HepG2 (cell line): Measurements from ENCODE around the gene MICA. TPM values are rescaled to one million over a fixed set of nuclear protein-coding genes. Genes with fewer than 3 reads are reported as not detected.

ENCODE experiments used
- ATAC-seq: fragments of 200-7000 bp; cut with Tn5 transposase; 3 replicates; pipeline ENCODE4 v1.9.1; 2020; ENCODE audit warnings: mild to moderate bottlenecking, moderate library complexity
- BruUV-seq: library from RNA; stranded (reverse); fragments of 400-500 nt; replicated peaks from 2 replicates; lab custom pipeline; 2021; lab: Mats Ljungman, UMichigan
- CTCF ChIA-PET: fragments of 300-600 bp; formaldehyde crosslinking; extraction: SDS; loops from one replicate; lab custom pipeline; 2021; ENCODE audit warnings: low total read pairs, inconsistent platforms, low intra/inter-chr PET ratio; lab: Yijun Ruan, JAX
- POLR2A ChIA-PET: fragments of 350-600 bp; sonication (Branson Sonifier 250); formaldehyde crosslinking; loops from one replicate; lab custom pipeline; 2020; ENCODE audit warnings: antibody characterized with exemption, inconsistent platforms; lab: Yijun Ruan, JAX
- DNase-seq: peaks from one replicate; pipeline ENCODE4 v3.0.0-alpha.2; 2015; ENCODE audit warnings: low spot score
- FAIRE-seq: peaks from 3 replicates; lab custom pipeline; 2011; peaks lifted over from hg19 to GRCh38; lab: Jason Lieb, UNC
- H2AFZ ChIP-seq: one replicate; pipeline ENCODE4 v1.6.1; 2011; ENCODE audit warnings: low read length, inconsistent platforms
- H3K27ac ChIP-seq: fragments of 300-600 bp; 3 replicates; pipeline ENCODE4 v1.8.0; 2011; ENCODE audit warnings: mixed run types, mild to moderate bottlenecking, mixed read lengths, low read length, inconsistent platforms; ENCODE audit not compliant: insufficient read depth; ENCODE audit errors: extremely low read length
- H3K27me3 ChIP-seq, 2 experiments: fragments of 200-600 bp in 1 of 2; 2 replicates in 1 of 2; 3 replicates in 1 of 2; pipeline versions ENCODE4 v1.6.0 to v1.8.0; 2011; ENCODE audit warnings: low read length in 2 of 2, mild to moderate bottlenecking in 2 of 2, moderate library complexity in 2 of 2, inconsistent platforms in 1 of 2; ENCODE audit not compliant: insufficient read depth in 2 of 2, control insufficient read depth in 1 of 2
- H3K36me3 ChIP-seq, 2 experiments: fragments of 200-600 bp in 1 of 2; replicated peaks in 1 of 2; 2 replicates in 1 of 2; 3 replicates in 1 of 2; pipeline versions ENCODE4 v1.5.1 to v1.8.0; 2011; ENCODE audit warnings: low read length in 2 of 2, inconsistent platforms in 1 of 2; ENCODE audit not compliant: insufficient read depth in 2 of 2, control insufficient read depth in 1 of 2
- H3K4me1 ChIP-seq: 2 replicates; pipeline ENCODE4 v1.5.1; 2012; ENCODE audit warnings: low read length, inconsistent platforms; ENCODE audit not compliant: insufficient read depth
- H3K4me2 ChIP-seq: 2 replicates; pipeline ENCODE4 v1.6.0; 2011; ENCODE audit warnings: low read depth, low read length, inconsistent platforms
- H3K4me3 ChIP-seq, 3 experiments: fragments of 200-600 bp in 1 of 3; sonication (generic), shearing (Covaris generic) in 1 of 3; replicated peaks in 1 of 3; 2 replicates each; pipeline ENCODE4 v1.5.1; 2011 to 2016; ENCODE audit warnings: low read length in 3 of 3, inconsistent platforms in 2 of 3, low read depth in 2 of 3, mild to moderate bottlenecking in 2 of 3, control low read depth in 1 of 3, mixed read lengths in 1 of 3; ENCODE audit not compliant: insufficient read depth in 1 of 3
- H3K79me2 ChIP-seq: one replicate; pipeline ENCODE4 v1.6.1; 2011; ENCODE audit warnings: low read length, inconsistent platforms; ENCODE audit not compliant: insufficient read depth
- H3K9ac ChIP-seq: 2 replicates; pipeline ENCODE4 v1.6.0; 2011; ENCODE audit warnings: mild to moderate bottlenecking, low read depth, low read length, inconsistent platforms; ENCODE audit not compliant: insufficient read depth
- H3K9me3 ChIP-seq: 2 replicates; pipeline ENCODE4 v1.5.1; 2012; ENCODE audit warnings: mild to moderate bottlenecking, low read length
- H4K20me1 ChIP-seq: 2 replicates; pipeline ENCODE4 v1.6.0; 2011; ENCODE audit warnings: inconsistent platforms, mild to moderate bottlenecking, low read length, moderate library complexity; ENCODE audit not compliant: insufficient read depth
- ATAD3A ChIP-seq: sonication (generic); formaldehyde crosslinking; IDR thresholded peaks from 2 replicates; pipeline ENCODE4 v1.4.0; 2020; ENCODE audit warnings: missing genetic modification reagents
- GATAD1 ChIP-seq: IDR thresholded peaks from 2 replicates; pipeline ENCODE4 v1.6.1; 2016; ENCODE audit warnings: missing genetic modification reagents, missing compliant biosample characterization
- JUND ChIP-seq: sonication (generic); formaldehyde crosslinking; IDR thresholded peaks from 2 replicates; pipeline ENCODE4 v1.8.0; 2022; ENCODE audit warnings: mild to moderate bottlenecking, missing genetic modification reagents
- KMT2A ChIP-seq: sonication (generic); formaldehyde crosslinking; IDR thresholded peaks from 2 replicates; pipeline ENCODE4 v1.4.0; 2020; ENCODE audit warnings: missing genetic modification reagents
- RXRB ChIP-seq: IDR thresholded peaks from 2 replicates; pipeline ENCODE4 v1.6.1; 2016; ENCODE audit warnings: borderline replicate concordance, missing genetic modification reagents, missing compliant biosample characterization
- SAP130 ChIP-seq: IDR thresholded peaks from 2 replicates; pipeline ENCODE4 v1.6.1; 2016; ENCODE audit warnings: low read depth
- SMC3 ChIP-seq: IDR thresholded peaks from 2 replicates; pipeline ENCODE4 v1.6.1; 2011; ENCODE audit warnings: low read length, improper control_type of control experiment
- TEAD3 ChIP-seq: optimal IDR thresholded peaks from 2 replicates; pipeline ENCODE3; 2016; ENCODE audit warnings: borderline replicate concordance
- THAP11 ChIP-seq: IDR thresholded peaks from 2 replicates; pipeline ENCODE4 v1.6.1; 2016; ENCODE audit warnings: missing biosample characterization, missing genetic modification reagents
- ZNF124 ChIP-seq: sonication (generic); formaldehyde crosslinking; IDR thresholded peaks from 2 replicates; pipeline ENCODE4 v1.4.0; 2020; ENCODE audit warnings: missing genetic modification reagents
- ZNF205 ChIP-seq: IDR thresholded peaks from 2 replicates; pipeline ENCODE4 v1.6.1; 2018; ENCODE audit warnings: missing biosample characterization, missing genetic modification reagents
- ZNF296 ChIP-seq: sonication (generic); formaldehyde crosslinking; conservative IDR thresholded peaks from 2 replicates; pipeline ENCODE4 v1.5.0; 2020; ENCODE audit warnings: mild to moderate bottlenecking, missing genetic modification reagents
- WGBS: methylation state at CpG from one replicate; pipeline ENCODE4 v1.1.6; 2017; ENCODE audit warnings: low lambda C conversion rate; 5-methylcytosine and 5-hydroxymethylcytosine counted together
- in situ Hi-C: cut with HindIII; loops from 2 replicates; pipeline ENCODE4 v1.10.0; 2017; ENCODE audit warnings: low pct_unique_long_range_greater_than_20kb; ENCODE audit not compliant: extremely low pct_ligation_motif_present
- intact Hi-C: fragments of 100-400 bp; cut with micrococcal nuclease; formaldehyde crosslinking; loops from one replicate; pipeline ENCODE4 v1.10.0; 2022; ENCODE audit not compliant: unreplicated experiment
- polyA plus RNA-seq, 8 experiments: library from polyadenylated mRNA; depleted of rRNA in 3 of 8; stranded (reverse) in 7 of 8; unstranded in 1 of 8; fragments of >200 nt; fragmentation: Illumina TruSeq in 4 of 8; extraction: Trizol in 4 of 8; gene quantifications; 2 replicates each; pipeline versions ENCODE4 v1.2.1 to v1.2.3, GENCODE V29; 2011 to 2016; ENCODE audit warnings: low read depth in 4 of 8, missing spikeins in 1 of 8, mixed read lengths in 1 of 8; ENCODE audit not compliant: insufficient read depth in 1 of 8
- total RNA-seq, 5 experiments: library from RNA; depleted of rRNA; stranded (reverse); fragments of >200 nt; fragmentation: Illumina TruSeq; extraction: Trizol; gene quantifications; 2 replicates each; pipeline ENCODE4 v1.2.3, GENCODE V29; 2016; ENCODE audit warnings: low read depth in 1 of 5
- TF ChIP-seq, protein P1 (sequence below): IDR thresholded peaks from 2 replicates; pipeline ENCODE4 v1.6.1; 2012; ENCODE audit warnings: inconsistent platforms
- TF ChIP-seq, protein P2 (sequence below): sonication (generic); formaldehyde crosslinking; IDR thresholded peaks from 2 replicates; pipeline ENCODE4 v1.5.1; 2020; ENCODE audit warnings: mild to moderate bottlenecking, missing genetic modification reagents, borderline replicate concordance
- TF ChIP-seq, protein P3 (sequence below): sonication (generic); formaldehyde crosslinking; IDR thresholded peaks from 2 replicates; pipeline ENCODE4 v1.5.0; 2020; ENCODE audit warnings: mild to moderate bottlenecking, missing genetic modification reagents, moderate library complexity
- TF ChIP-seq, protein P4 (sequence below): sonication (generic); formaldehyde crosslinking; IDR thresholded peaks from 2 replicates; pipeline ENCODE4 v1.8.0; 2022; ENCODE audit warnings: mild to moderate bottlenecking, missing genetic modification reagents, moderate library complexity

The MICA gene
- total and polyA plus RNA-seq, 2 of the 13 experiments (the other 11 are each of a cell fraction or from before 2014, with no cell fraction given): 21.6 to 38.1 TPM

DNA sequence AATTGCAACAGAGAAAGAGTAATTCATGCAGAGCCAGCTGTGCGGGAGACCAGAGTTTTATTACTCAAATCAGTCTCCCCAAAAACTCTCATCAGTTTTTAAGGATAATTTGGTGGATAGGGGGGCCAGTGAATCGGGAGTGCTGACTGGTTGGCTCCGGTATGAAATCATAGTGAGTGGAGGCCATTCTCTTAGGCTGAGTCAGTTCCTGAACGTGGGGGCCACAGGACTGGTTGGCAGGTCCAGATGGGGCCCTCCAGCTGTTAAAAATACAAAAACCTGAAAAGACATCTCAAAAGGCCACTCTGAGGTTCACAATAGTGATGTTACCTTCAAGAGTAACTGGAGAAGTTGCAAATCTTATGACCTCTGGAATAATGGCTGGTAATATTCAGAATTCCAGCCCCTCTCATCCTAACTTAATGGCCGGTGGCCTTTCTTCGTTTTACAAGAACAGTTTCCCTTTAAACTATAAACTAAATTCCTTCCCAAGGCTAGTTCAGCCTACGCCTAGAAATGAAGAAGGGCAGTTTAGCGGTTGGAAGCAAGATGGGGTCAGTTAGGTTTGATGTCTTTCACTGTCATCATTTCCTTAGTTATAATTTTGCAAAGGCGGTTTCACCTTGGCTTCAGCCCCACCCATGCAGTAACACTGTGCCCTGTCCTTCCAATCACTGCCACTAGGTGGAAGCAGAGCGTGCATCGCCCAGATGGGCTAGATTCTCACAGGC, 6.8 kb upstream of the MICA start:
- CTCF ChIA-PET: interaction anchor here (0.6 to 4.9 kb wide), 4 partner anchors 43 to 234 kb away, joined by 3 to 102 read pairs (median 4); no protein-coding TSS in a partner anchor
- 51% methylated on average over 11 of the region's 11 CpGs for WGBS
- Histone ChIP-seq H3K79me2 (peaks cover 13% of the 10 kb centered on the region), H3K27me3 (no peaks in the 10 kb centered on the region; a peak in 1 of 5 replicates), H3K27ac (no peak overlapping the region), H3K9me3 (0 out of 2 replicates have a peak, but pooled peaks cover 3% of the 10 kb centered on the region), H4K20me1 (no peaks in the 10 kb centered on the region), H3K36me3 (no peaks in the 10 kb centered on the region; a peak in 1 of 5 replicates), H2AFZ (no peak overlapping the region), H3K4me2 (peak overlapping the region; percentile 40), H3K9ac (no peak overlapping the region), H3K4me3 (no peak overlapping the region), H3K4me1 (peaks cover 26% of the 10 kb centered on the region)
- peak; percentile 99 for FAIRE-seq
- peak; percentile 68 for DNase-seq
- no TSS peak for BruUV-seq
- intact Hi-C loops: no loop called here
- peak; percentile 47 for ATAC-seq
- in situ Hi-C loops: no loop called here
- POLR2A ChIA-PET: no interaction called here
- TF ChIP-seq, protein P1, sequence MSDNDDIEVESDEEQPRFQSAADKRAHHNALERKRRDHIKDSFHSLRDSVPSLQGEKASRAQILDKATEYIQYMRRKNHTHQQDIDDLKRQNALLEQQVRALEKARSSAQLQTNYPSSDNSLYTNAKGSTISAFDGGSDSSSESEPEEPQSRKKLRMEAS: no peak
- no peak for TF ChIP-seq ATAD3A (CRISPR knock-in tag)
- TF ChIP-seq RXRB: no peak; the same call in 1 of the 2 replicates
- TF ChIP-seq KMT2A (CRISPR knock-in tag): peak; percentile 33; the same call in 1 of the 2 replicates
- no peak for TF ChIP-seq JUND (CRISPR knock-in tag)
- TF ChIP-seq, protein P2, sequence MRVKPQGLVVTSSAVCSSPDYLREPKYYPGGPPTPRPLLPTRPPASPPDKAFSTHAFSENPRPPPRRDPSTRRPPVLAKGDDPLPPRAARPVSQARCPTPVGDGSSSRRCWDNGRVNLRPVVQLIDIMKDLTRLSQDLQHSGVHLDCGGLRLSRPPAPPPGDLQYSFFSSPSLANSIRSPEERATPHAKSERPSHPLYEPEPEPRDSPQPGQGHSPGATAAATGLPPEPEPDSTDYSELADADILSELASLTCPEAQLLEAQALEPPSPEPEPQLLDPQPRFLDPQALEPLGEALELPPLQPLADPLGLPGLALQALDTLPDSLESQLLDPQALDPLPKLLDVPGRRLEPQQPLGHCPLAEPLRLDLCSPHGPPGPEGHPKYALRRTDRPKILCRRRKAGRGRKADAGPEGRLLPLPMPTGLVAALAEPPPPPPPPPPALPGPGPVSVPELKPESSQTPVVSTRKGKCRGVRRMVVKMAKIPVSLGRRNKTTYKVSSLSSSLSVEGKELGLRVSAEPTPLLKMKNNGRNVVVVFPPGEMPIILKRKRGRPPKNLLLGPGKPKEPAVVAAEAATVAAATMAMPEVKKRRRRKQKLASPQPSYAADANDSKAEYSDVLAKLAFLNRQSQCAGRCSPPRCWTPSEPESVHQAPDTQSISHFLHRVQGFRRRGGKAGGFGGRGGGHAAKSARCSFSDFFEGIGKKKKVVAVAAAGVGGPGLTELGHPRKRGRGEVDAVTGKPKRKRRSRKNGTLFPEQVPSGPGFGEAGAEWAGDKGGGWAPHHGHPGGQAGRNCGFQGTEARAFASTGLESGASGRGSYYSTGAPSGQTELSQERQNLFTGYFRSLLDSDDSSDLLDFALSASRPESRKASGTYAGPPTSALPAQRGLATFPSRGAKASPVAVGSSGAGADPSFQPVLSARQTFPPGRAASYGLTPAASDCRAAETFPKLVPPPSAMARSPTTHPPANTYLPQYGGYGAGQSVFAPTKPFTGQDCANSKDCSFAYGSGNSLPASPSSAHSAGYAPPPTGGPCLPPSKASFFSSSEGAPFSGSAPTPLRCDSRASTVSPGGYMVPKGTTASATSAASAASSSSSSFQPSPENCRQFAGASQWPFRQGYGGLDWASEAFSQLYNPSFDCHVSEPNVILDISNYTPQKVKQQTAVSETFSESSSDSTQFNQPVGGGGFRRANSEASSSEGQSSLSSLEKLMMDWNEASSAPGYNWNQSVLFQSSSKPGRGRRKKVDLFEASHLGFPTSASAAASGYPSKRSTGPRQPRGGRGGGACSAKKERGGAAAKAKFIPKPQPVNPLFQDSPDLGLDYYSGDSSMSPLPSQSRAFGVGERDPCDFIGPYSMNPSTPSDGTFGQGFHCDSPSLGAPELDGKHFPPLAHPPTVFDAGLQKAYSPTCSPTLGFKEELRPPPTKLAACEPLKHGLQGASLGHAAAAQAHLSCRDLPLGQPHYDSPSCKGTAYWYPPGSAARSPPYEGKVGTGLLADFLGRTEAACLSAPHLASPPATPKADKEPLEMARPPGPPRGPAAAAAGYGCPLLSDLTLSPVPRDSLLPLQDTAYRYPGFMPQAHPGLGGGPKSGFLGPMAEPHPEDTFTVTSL (CRISPR knock-in tag): 0 out of 2 replicates have a peak, but pooled peaks have one; percentile 10
- TF ChIP-seq, protein P3, sequence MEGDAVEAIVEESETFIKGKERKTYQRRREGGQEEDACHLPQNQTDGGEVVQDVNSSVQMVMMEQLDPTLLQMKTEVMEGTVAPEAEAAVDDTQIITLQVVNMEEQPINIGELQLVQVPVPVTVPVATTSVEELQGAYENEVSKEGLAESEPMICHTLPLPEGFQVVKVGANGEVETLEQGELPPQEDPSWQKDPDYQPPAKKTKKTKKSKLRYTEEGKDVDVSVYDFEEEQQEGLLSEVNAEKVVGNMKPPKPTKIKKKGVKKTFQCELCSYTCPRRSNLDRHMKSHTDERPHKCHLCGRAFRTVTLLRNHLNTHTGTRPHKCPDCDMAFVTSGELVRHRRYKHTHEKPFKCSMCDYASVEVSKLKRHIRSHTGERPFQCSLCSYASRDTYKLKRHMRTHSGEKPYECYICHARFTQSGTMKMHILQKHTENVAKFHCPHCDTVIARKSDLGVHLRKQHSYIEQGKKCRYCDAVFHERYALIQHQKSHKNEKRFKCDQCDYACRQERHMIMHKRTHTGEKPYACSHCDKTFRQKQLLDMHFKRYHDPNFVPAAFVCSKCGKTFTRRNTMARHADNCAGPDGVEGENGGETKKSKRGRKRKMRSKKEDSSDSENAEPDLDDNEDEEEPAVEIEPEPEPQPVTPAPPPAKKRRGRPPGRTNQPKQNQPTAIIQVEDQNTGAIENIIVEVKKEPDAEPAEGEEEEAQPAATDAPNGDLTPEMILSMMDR (CRISPR knock-in tag): peak; percentile 79
- TF ChIP-seq ZNF124 (CRISPR knock-in tag): no peak
- TF ChIP-seq ZNF296: no peak
- peak; percentile 66 for TF ChIP-seq SMC3
- peak; percentile 68 for TF ChIP-seq TEAD3
- TF ChIP-seq, protein P4, sequence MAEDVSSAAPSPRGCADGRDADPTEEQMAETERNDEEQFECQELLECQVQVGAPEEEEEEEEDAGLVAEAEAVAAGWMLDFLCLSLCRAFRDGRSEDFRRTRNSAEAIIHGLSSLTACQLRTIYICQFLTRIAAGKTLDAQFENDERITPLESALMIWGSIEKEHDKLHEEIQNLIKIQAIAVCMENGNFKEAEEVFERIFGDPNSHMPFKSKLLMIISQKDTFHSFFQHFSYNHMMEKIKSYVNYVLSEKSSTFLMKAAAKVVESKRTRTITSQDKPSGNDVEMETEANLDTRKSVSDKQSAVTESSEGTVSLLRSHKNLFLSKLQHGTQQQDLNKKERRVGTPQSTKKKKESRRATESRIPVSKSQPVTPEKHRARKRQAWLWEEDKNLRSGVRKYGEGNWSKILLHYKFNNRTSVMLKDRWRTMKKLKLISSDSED (CRISPR knock-in tag): no peak
- peak; percentile 37; the same call in 1 of the 2 replicates for TF ChIP-seq GATAD1 (CRISPR knock-in tag)
- TF ChIP-seq THAP11 (CRISPR knock-in tag): no peak
- TF ChIP-seq SAP130 (CRISPR knock-in tag): peak; percentile 30; the same call in 1 of the 2 replicates
- TF ChIP-seq ZNF205 (CRISPR knock-in tag): 0 out of 2 replicates have a peak, but pooled peaks have one; percentile 27
